ENCODE measurements around the gene ZXDC. TPM values are rescaled to one million over a fixed set of nuclear protein-coding genes. Genes with fewer than 3 reads are reported as not detected.

Gene ZXDC
- total RNA-seq, 1 experiment from 2014 or later, result 61.1 TPM

- Histone ChIP-seq H3K9me3 (ENCODE audit: low read depth, low read length, poor library complexity, severe bottlenecking) (no peaks in the 10 kb centered on the region), H3K4me1 (ENCODE audit: insufficient read depth, low read length, poor library complexity, severe bottlenecking) (peaks cover 6% of the 10 kb centered on the region), H3K36me3 (ENCODE audit: insufficient read depth, low read length, poor library complexity, severe bottlenecking) (no peaks in the 10 kb centered on the region), H3K27ac (ENCODE audit: low read depth, low read length, poor library complexity, severe bottlenecking) (no peak overlapping the region), H3K4me3 (ENCODE audit: low read depth, low read length, poor library complexity, severe bottlenecking) (no peak overlapping the region), H3K27me3 (replicated peaks; ENCODE audit: insufficient read depth, low read depth, low read length, poor library complexity) (no peaks in the 10 kb centered on the region)
- TF ChIP-seq CTCF (conservative IDR thresholded peaks at IDR 0.05; ENCODE audit: low read depth, low read length) (no peak), EZH2 (IDR thresholded peaks at IDR 0.05; ENCODE audit: borderline replicate concordance, low read depth, low read length, poor library complexity, severe bottlenecking) (no peak)
- ChIA-PET POLR2A (ENCODE audit: low non-redundant PET) (no interaction called here), CTCF (no interaction called here)
- DNase-seq (ENCODE audit: low spot score), result no peak
- BruUV-seq (replicated peaks), result no TSS peak
- intact Hi-C loops (cut with micrococcal nuclease; ENCODE audit: unreplicated experiment), result no loop called here
Observed at GRCh38 chr3:126484662-126485061, 9.0 kb upstream of the ZXDC start.

GRCh38 chr3:126484148-126484547, 8.5 kb upstream of the ZXDC start:
- TF ChIP-seq CTCF (conservative IDR thresholded peaks at IDR 0.05; ENCODE audit: low read depth, low read length) (no peak), EZH2 (IDR thresholded peaks at IDR 0.05; ENCODE audit: borderline replicate concordance, low read depth, low read length, poor library complexity, severe bottlenecking) (no peak)
- intact Hi-C loops (cut with micrococcal nuclease; ENCODE audit: unreplicated experiment), result no loop called here
- H3K4me3 ChIP-seq (ENCODE audit: low read depth, low read length, poor library complexity, severe bottlenecking), result no peak overlapping the region
- no peaks in the 10 kb centered on the region for H3K36me3 ChIP-seq (ENCODE audit: insufficient read depth, low read length, poor library complexity, severe bottlenecking)
- POLR2A ChIA-PET (ENCODE audit: low non-redundant PET), result no interaction called here
- CTCF ChIA-PET, result no interaction called here
- H3K9me3 ChIP-seq (ENCODE audit: low read depth, low read length, poor library complexity, severe bottlenecking), result no peaks in the 10 kb centered on the region
- H3K4me1 ChIP-seq (ENCODE audit: insufficient read depth, low read length, poor library complexity, severe bottlenecking), result peaks cover 6% of the 10 kb centered on the region
- no TSS peak for BruUV-seq (replicated peaks)
- DNase-seq (ENCODE audit: low spot score), result no peak
- H3K27me3 ChIP-seq (replicated peaks; ENCODE audit: insufficient read depth, low read depth, low read length, poor library complexity), result no peaks in the 10 kb centered on the region
- H3K27ac ChIP-seq (ENCODE audit: low read depth, low read length, poor library complexity, severe bottlenecking), result no peak overlapping the region

GRCh38 chr3:126483321-126483761, 7.7 kb upstream of the ZXDC start:
- CTCF ChIA-PET, result no interaction called here
- POLR2A ChIA-PET (ENCODE audit: low non-redundant PET), result no interaction called here

More at GRCh38 chr3:126483321-126483761, 7.7 kb upstream of the ZXDC start:
- no TSS peak for BruUV-seq (replicated peaks)
- intact Hi-C loops (cut with micrococcal nuclease; ENCODE audit: unreplicated experiment), result no loop called here
- Histone ChIP-seq H3K27ac (ENCODE audit: low read depth, low read length, poor library complexity, severe bottlenecking) (no peak overlapping the region), H3K36me3 (ENCODE audit: insufficient read depth, low read length, poor library complexity, severe bottlenecking) (no peaks in the 10 kb centered on the region), H3K4me3 (ENCODE audit: low read depth, low read length, poor library complexity, severe bottlenecking) (no peak overlapping the region), H3K9me3 (ENCODE audit: low read depth, low read length, poor library complexity, severe bottlenecking) (no peaks in the 10 kb centered on the region), H3K4me1 (ENCODE audit: insufficient read depth, low read length, poor library complexity, severe bottlenecking) (peaks cover 6% of the 10 kb centered on the region), H3K27me3 (replicated peaks; ENCODE audit: insufficient read depth, low read depth, low read length, poor library complexity) (no peaks in the 10 kb centered on the region)
- TF ChIP-seq CTCF (conservative IDR thresholded peaks at IDR 0.05; ENCODE audit: low read depth, low read length) (no peak), EZH2 (IDR thresholded peaks at IDR 0.05; ENCODE audit: borderline replicate concordance, low read depth, low read length, poor library complexity, severe bottlenecking) (no peak)
- no peak for DNase-seq (ENCODE audit: low spot score)
